Neutrophil (primary cell): ENCODE results near the gene FRMD7.
"Not testable (repeated sequence)": the region's sequence is repeated elsewhere in the genome, so short reads cannot be mapped to it uniquely, and the experiment has no call there.

Experiments
- H3K27ac ChIP-seq: fragments of 200-600 bp; sonication (generic); 2 replicates; pipeline ENCODE4 v1.5.1; 2016; ENCODE audit warnings: mild to moderate bottlenecking, moderate library complexity
- H3K27me3 ChIP-seq: fragments of 200-600 bp; sonication (generic); 2 replicates; pipeline ENCODE4 v1.6.0; 2016; ENCODE audit warnings: mild to moderate bottlenecking
- H3K36me3 ChIP-seq: fragments of 200-600 bp; sonication (generic); 2 replicates; pipeline ENCODE4 v1.5.1; 2017
- H3K4me1 ChIP-seq, 2 experiments: fragments of 200-600 bp in 1 of 2; sonication (generic) in 1 of 2; 1 replicate in 1 of 2; 2 replicates in 1 of 2; pipeline versions ENCODE4 v1.5.1 to v1.6.1; 2013 to 2016; ENCODE audit warnings: low read depth in 1 of 2, low read length in 1 of 2, mild to moderate bottlenecking in 1 of 2, moderate library complexity in 1 of 2; ENCODE audit not compliant: control insufficient read depth in 1 of 2, insufficient read depth in 1 of 2
- H3K4me3 ChIP-seq, 2 experiments: fragments of 200-600 bp in 1 of 2; sonication (generic) in 1 of 2; 1 replicate in 1 of 2; 2 replicates in 1 of 2; pipeline ENCODE4 v1.5.1; 2013 to 2016; ENCODE audit warnings: low read depth in 1 of 2, low read length in 1 of 2, mild to moderate bottlenecking in 1 of 2, moderate library complexity in 1 of 2
- H3K9me3 ChIP-seq: fragments of 200-600 bp; sonication (generic); 2 replicates; pipeline ENCODE4 v1.5.1; 2016
- CTCF ChIP-seq: fragments of 200-600 bp; sonication (generic); IDR thresholded peaks from 2 replicates; pipeline ENCODE4 v1.5.1; 2016; ENCODE audit warnings: antibody characterized with exemption

The FRMD7 gene

DNA sequence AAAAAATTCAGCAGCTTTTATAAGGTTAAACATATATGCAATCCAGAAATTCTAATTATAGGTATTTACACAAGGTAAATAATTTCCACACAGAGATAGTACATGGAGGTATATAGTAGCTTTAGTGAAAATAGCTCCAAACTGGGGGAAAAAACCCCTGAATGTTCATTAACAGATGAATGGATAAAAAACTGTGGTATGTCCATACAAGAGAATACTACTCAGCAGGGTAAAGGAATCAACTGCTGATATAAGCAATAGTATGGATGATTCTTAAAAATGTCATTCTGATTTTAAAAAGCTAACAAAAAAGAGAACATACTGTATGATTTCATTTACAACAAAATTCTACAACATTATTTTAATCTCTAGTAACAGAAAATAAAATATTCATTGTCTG is 37.2 kb upstream of the FRMD7 start:
- no peaks in the 10 kb centered on the region for H3K27me3 ChIP-seq
- no peaks in the 10 kb centered on the region for H3K4me1 ChIP-seq
- H3K9me3 ChIP-seq = no peaks in the 10 kb centered on the region
- no peak for TF ChIP-seq CTCF
- no peak overlapping the region for H3K27ac ChIP-seq
- no peak overlapping the region for H3K4me3 ChIP-seq
- H3K36me3 ChIP-seq = no peaks in the 10 kb centered on the region

GRCh38 chrX:132163094-132163493 is 35.3 kb upstream of the FRMD7 start:
- not testable (repeated sequence) for H3K4me1 ChIP-seq, H3K27ac ChIP-seq, H3K9me3 ChIP-seq, H3K36me3 ChIP-seq, H3K27me3 ChIP-seq, H3K4me3 ChIP-seq

GRCh38 chrX:132153166-132153565 is 25.3 kb upstream of the FRMD7 start:
- no peaks in the 10 kb centered on the region for H3K9me3 ChIP-seq
- H3K27me3 ChIP-seq = no peaks in the 10 kb centered on the region
- no peaks in the 10 kb centered on the region for H3K4me1 ChIP-seq
- no peaks in the 10 kb centered on the region for H3K36me3 ChIP-seq
- no peak overlapping the region for H3K27ac ChIP-seq
- no peak overlapping the region for H3K4me3 ChIP-seq
- no peak for TF ChIP-seq CTCF

DNA sequence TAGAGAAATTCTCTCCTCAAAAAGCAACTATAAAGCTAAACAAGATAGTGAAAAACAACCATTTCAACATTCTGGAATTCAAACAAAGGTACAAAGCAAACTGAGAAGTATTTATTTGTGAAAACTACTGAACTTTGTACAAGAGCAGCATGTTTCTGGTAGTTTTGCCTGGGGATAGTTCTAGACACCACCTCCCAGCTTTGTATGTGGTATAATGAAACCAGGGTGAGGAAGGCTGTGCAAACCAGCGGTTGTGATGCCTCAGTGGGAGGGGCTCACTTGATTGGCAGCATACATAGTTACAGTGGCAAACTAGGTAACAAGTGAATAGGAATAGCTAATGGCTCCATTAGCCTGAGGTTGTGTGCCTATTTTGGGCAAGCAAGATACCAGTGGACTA is 18.6 kb upstream of the FRMD7 start:
- no peak for TF ChIP-seq CTCF
- Histone ChIP-seq H3K36me3 (no peaks in the 10 kb centered on the region), H3K9me3 (no peaks in the 10 kb centered on the region), H3K27ac (no peak overlapping the region), H3K27me3 (no peaks in the 10 kb centered on the region), H3K4me3 (no peak overlapping the region), H3K4me1 (no peaks in the 10 kb centered on the region)

- TF ChIP-seq CTCF = no peak
- Histone ChIP-seq H3K36me3 (no peaks in the 10 kb centered on the region), H3K4me1 (no peaks in the 10 kb centered on the region), H3K4me3 (no peak overlapping the region), H3K9me3 (no peaks in the 10 kb centered on the region), H3K27me3 (no peaks in the 10 kb centered on the region), H3K27ac (no peak overlapping the region)
These were observed 16.2 kb upstream of the FRMD7 start for GRCh38 chrX:132144061-132144460.

- no peak for TF ChIP-seq CTCF
- H3K27ac ChIP-seq = no peak overlapping the region
- no peak overlapping the region for H3K4me3 ChIP-seq
- H3K4me1 ChIP-seq = no peaks in the 10 kb centered on the region
- no peaks in the 10 kb centered on the region for H3K36me3 ChIP-seq
- no peaks in the 10 kb centered on the region for H3K27me3 ChIP-seq
- no peaks in the 10 kb centered on the region for H3K9me3 ChIP-seq
These were observed 1.9 kb downstream of the FRMD7 start for GRCh38 chrX:132125906-132126305.
